ENCODE measurements around the gene COL24A1.

DNA sequence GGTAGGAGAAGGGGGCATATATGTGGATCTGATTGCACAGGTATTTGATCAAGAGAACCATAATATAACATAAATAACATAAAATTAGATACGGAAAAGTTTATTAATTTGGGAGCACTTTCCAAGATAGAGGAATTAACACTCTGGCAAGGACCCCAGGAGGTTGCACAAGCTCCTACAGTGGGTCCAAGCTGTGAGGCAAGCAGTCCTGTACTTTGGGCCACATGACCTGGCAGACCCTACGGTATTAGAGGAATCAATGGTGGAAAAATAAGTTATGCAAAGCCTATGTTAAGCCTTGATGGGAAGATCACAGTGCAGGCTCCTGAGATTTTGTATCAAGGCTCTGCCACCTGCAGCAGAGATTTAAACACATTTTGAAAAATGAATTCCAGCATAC, 220.1 kb downstream of the COL24A1 start:
- TF ChIP-seq, protein P1, sequence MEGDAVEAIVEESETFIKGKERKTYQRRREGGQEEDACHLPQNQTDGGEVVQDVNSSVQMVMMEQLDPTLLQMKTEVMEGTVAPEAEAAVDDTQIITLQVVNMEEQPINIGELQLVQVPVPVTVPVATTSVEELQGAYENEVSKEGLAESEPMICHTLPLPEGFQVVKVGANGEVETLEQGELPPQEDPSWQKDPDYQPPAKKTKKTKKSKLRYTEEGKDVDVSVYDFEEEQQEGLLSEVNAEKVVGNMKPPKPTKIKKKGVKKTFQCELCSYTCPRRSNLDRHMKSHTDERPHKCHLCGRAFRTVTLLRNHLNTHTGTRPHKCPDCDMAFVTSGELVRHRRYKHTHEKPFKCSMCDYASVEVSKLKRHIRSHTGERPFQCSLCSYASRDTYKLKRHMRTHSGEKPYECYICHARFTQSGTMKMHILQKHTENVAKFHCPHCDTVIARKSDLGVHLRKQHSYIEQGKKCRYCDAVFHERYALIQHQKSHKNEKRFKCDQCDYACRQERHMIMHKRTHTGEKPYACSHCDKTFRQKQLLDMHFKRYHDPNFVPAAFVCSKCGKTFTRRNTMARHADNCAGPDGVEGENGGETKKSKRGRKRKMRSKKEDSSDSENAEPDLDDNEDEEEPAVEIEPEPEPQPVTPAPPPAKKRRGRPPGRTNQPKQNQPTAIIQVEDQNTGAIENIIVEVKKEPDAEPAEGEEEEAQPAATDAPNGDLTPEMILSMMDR (IDR thresholded peaks at IDR 0.05; ENCODE audit: borderline replicate concordance, extremely low read depth, low read length, poor library complexity, severe bottlenecking) = no peak
- no peak for TF ChIP-seq EZH2 (IDR thresholded peaks at IDR 0.05; ENCODE audit: borderline replicate concordance, low read depth, low read length, severe bottlenecking)
